LNCAP (cell line): ENCODE measurements around the gene CDC42.

Source experiments
- TF ChIP-seq, protein P1 (sequence below): fragments of 450-650 bp; IDR thresholded peaks from 2 replicates; pipeline ENCODE4 v1.5.1; 2017; ENCODE audit warnings: mild to moderate bottlenecking

CDC42 gene

DNA sequence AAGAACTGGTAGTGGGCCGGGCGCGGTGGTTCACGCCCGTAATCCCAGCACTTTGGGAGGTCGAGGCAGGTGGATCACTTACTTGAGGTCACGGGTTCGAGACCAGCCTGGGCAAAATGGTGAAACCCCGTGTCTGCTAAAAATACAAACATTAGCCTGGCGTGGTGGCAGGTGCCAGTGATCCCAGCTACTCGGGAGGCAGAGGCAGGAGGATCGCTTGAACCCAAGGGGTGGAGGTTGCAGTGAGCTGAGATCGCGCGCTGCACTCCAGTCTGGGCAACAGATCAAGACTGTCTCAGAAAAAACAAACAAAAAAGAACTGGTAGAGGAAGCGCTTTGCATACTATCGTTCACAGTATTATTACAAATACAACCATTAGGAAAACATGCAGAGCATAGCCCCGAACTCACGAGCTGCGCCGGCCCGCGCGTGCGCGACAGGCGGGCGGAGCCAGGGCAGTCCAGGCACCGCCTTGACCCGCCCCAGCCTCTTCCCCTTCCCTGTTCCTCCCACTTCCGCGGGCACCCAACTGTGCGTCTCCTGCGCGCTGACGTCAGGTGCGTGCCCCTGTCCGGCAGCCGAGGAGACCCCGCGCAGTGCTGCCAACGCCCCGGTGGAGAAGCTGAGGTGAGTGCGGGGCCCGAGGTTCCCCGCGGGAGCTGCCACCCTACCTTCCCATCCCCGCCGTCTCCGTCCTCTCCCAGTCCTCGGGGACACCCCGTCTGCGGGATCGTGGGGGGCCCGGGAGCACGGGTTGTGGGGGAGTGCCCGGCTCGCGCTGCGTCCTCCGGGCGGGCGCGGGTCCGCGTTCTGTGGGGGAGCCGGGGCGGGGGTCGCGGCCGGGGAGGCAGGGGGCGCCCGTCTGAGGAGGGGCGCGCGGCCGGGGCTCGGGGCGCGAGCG lies at the start of gene CDC42:
Gene CDC42, plus strand, starts transcription at position 595 of the 902 bp plus-strand sequence. CDS start 25,770 bp downstream, outside the sequence.
- TF ChIP-seq, protein P1, sequence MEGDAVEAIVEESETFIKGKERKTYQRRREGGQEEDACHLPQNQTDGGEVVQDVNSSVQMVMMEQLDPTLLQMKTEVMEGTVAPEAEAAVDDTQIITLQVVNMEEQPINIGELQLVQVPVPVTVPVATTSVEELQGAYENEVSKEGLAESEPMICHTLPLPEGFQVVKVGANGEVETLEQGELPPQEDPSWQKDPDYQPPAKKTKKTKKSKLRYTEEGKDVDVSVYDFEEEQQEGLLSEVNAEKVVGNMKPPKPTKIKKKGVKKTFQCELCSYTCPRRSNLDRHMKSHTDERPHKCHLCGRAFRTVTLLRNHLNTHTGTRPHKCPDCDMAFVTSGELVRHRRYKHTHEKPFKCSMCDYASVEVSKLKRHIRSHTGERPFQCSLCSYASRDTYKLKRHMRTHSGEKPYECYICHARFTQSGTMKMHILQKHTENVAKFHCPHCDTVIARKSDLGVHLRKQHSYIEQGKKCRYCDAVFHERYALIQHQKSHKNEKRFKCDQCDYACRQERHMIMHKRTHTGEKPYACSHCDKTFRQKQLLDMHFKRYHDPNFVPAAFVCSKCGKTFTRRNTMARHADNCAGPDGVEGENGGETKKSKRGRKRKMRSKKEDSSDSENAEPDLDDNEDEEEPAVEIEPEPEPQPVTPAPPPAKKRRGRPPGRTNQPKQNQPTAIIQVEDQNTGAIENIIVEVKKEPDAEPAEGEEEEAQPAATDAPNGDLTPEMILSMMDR: no peak

DNA sequence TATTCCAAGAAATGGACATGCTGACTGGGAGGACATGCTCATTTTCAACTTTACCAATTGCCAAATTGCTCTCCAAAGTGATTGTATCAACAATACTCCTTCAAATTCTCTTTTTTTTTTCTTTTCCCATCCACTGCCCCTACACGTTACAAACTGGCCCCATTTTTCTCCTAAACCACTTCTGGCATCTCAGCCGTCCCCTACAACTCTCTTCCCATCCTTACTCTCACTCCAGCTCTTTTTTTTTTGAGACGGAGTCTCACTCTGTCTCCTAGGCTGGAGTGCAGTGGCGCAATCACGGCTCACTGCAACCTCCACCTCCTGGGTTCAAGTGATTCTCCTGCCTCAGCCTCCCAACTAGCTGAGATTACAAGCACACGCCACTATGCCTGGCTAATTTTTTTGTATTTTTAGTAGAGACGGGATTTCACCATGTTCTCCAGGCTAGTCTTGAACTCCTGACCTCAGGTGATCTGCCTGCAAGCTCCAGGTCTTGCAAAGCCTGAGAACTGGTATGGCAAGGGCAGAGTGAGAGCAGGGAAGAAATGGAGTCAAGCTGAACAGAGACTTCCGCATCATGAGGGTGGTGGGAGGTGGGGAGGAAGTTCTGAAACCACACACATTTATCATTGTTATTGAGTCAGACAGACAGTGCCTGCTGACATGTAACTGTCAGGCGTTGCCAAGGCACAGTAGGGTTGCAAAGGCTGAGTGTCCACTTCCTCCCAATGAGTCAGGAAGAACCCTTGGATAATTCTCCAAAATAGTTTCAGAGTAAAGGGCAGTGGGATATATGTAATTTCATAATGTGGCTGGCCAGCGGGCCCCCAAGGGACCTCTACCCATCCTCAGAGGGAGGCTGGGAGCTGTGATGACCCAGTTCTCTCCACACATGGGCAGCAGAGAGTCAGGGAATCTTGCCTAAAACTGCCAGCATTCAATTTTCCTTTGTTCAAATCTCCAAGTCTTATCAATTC lies 33.6 kb upstream of the CDC42 start:
- TF ChIP-seq, protein P1: no peak

- TF ChIP-seq, protein P1: no peak
Measured at GRCh38 chr1:22021061-22021460, 31.4 kb upstream of the CDC42 start.

GRCh38 chr1:22024485-22025367 lies 27.8 kb upstream of the CDC42 start:
- TF ChIP-seq, protein P1: no peak

DNA sequence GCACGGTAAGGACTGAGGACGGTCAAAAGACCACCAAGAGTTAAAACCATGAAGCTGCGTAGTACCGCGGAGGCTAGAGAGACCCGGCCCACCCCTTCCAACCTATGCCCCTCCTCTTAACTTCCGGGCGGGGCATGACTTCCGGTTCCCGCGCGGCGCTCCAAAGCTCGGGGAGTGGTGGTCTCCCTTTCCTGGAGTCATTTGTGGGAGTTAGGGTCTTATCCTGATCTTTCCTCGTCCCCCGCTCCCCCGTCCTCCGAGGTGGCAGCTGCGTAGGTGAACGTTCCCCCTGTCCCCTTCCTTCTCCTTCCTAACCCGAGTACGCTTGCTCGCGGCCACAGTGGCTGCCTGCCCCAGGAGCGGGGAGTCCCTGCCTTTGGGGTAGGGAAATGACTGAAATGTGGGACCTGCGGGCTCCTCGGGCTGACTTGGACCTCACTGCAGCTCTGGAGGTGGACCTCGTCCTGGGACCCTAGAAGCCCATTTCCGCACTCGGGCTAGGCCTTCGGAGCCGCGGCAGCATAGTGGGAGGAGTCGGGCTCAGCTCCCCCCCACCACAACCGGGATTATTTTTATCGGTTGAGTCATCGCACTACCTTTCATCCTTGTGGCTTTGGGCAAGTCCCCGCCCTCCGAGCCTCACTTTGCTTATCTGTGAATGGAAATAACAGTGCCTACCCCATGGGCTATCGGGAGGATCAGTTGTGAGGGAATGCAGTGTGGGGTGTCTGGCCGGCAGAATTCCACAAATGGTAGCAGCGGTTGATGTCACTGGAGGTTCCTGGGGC lies 26.9 kb upstream of the CDC42 start:
- TF ChIP-seq, protein P1: no peak

- TF ChIP-seq, protein P1: no peak
Measured at GRCh38 chr1:22026924-22027289, 25.6 kb upstream of the CDC42 start.
